HCT116 (cell line): ENCODE measurements around the gene MESD. TPM values are rescaled to one million over a fixed set of nuclear protein-coding genes. Genes with fewer than 3 reads are reported as not detected.

Source experiments
- ATAC-seq: fragments of 200-7000 bp; cut with Tn5 transposase; 2 replicates; pipeline ENCODE4 v1.9.1; 2020; ENCODE audit warnings: mild to moderate bottlenecking, moderate library complexity
- BruUV-seq: library from RNA; stranded (reverse); fragments of 400-500 nt; replicated peaks from 2 replicates; lab custom pipeline; 2021; lab: Mats Ljungman, UMichigan
- CTCF ChIA-PET: fragments of 300-600 bp; sonication (Branson Sonifier 250); formaldehyde crosslinking; loops from one replicate; lab custom pipeline; 2021; ENCODE audit warnings: antibody characterized with exemption; lab: Charles Lee
- POLR2A ChIA-PET: fragments of 300-600, 350-600 bp; sonication (Branson Sonifier 250); formaldehyde crosslinking; loops from one replicate; lab custom pipeline; 2021; ENCODE audit warnings: antibody characterized with exemption; lab: Charles Lee
- RAD21 ChIA-PET, 2 experiments: fragments of 300-600 bp; sonication (Branson Sonifier 250); formaldehyde crosslinking; loops; one replicate each; lab custom pipeline; 2023; ENCODE audit warnings: low total read pairs in 2 of 2; ENCODE audit not compliant: uncharacterized antibody in 2 of 2, unreplicated experiment in 2 of 2, low non-redundant PET in 1 of 2; lab: Charles Lee
- DNase-seq: peaks from one replicate; pipeline ENCODE4 v3.0.0-alpha.2; 2010; ENCODE audit warnings: low read depth, low spot score
- H2AFZ ChIP-seq: fragments of 200-600 bp; shearing (Covaris generic), sonication (generic); 2 replicates; pipeline ENCODE4 v1.6.1; 2017; ENCODE audit warnings: low read depth, mixed run types, mixed read lengths, antibody characterized with exemption, low read length; ENCODE audit not compliant: poor library complexity, severe bottlenecking
- H3K27ac ChIP-seq: 2 replicates; pipeline ENCODE4 v1.5.1; 2012; ENCODE audit warnings: low read depth, low read length
- H3K27me3 ChIP-seq: fragments of 200-600 bp; sonication (generic); 2 replicates; pipeline ENCODE4 v1.6.1; 2016; ENCODE audit warnings: mixed run types, low read length, mixed read lengths; ENCODE audit not compliant: insufficient read depth
- H3K36me3 ChIP-seq, 2 experiments: fragments of 200-500 bp in 1 of 2; fragments of 200-600 bp in 1 of 2; sonication (Bioruptor generic) in 1 of 2; sonication (generic) in 1 of 2; 2 replicates each; pipeline versions ENCODE4 v1.5.1 to v1.6.1; 2014 to 2016; ENCODE audit warnings: low read length in 2 of 2, inconsistent platforms in 1 of 2, mixed read lengths in 1 of 2, mixed run types in 1 of 2; ENCODE audit not compliant: insufficient read depth in 2 of 2, control insufficient read depth in 1 of 2
- H3K4me1 ChIP-seq, 2 experiments: fragments of 200-600 bp in 1 of 2; sonication (generic) in 1 of 2; 2 replicates each; pipeline versions ENCODE4 v1.5.1 to v1.6.1; 2012 to 2017; ENCODE audit warnings: low read length in 2 of 2, inconsistent platforms in 1 of 2, mild to moderate bottlenecking in 1 of 2, mixed read lengths in 1 of 2, mixed run types in 1 of 2, moderate library complexity in 1 of 2; ENCODE audit not compliant: insufficient read depth in 2 of 2, control insufficient read depth in 1 of 2
- H3K4me2 ChIP-seq: fragments of 200-600 bp; sonication (generic); 2 replicates; pipeline ENCODE4 v1.6.1; 2017; ENCODE audit warnings: mixed run types, low read length, mixed read lengths
- H3K4me3 ChIP-seq, 2 experiments: fragments of 200-600 bp in 1 of 2; sonication (generic) in 1 of 2; replicated peaks in 1 of 2; 2 replicates each; pipeline ENCODE4 v1.5.1; 2011 to 2016; ENCODE audit warnings: low read length in 2 of 2, control low read depth in 1 of 2, low read depth in 1 of 2, mild to moderate bottlenecking in 1 of 2, mixed read lengths in 1 of 2, mixed run types in 1 of 2
- H3K79me2 ChIP-seq: fragments of 200-600 bp; sonication (generic); 2 replicates; pipeline ENCODE4 v1.6.1; 2017; ENCODE audit warnings: mild to moderate bottlenecking, mixed run types, low read length, moderate library complexity, mixed read lengths; ENCODE audit not compliant: insufficient read depth
- H3K9ac ChIP-seq: fragments of 200-600 bp; sonication (generic); 2 replicates; pipeline ENCODE4 v1.6.1; 2016; ENCODE audit warnings: low read length, mixed read lengths
- H3K9me2 ChIP-seq: fragments of 200-600 bp; sonication (generic), shearing (Covaris generic); 2 replicates; pipeline ENCODE4 v1.6.1; 2017; ENCODE audit warnings: mixed run types, mild to moderate bottlenecking, moderate library complexity; ENCODE audit not compliant: insufficient read depth
- H3K9me3 ChIP-seq, 2 experiments: fragments of 200-500 bp in 1 of 2; fragments of 200-600 bp in 1 of 2; sonication (Bioruptor generic) in 1 of 2; sonication (generic) in 1 of 2; 2 replicates each; pipeline ENCODE4 v1.6.1; 2014 to 2017; ENCODE audit warnings: low read length in 2 of 2, mixed read lengths in 2 of 2, inconsistent platforms in 1 of 2, low read depth in 1 of 2, mild to moderate bottlenecking in 1 of 2, mixed run types in 1 of 2, moderate library complexity in 1 of 2; ENCODE audit not compliant: control insufficient read depth in 1 of 2, insufficient read depth in 1 of 2
- H4K20me1 ChIP-seq: fragments of 200-600 bp; sonication (generic), shearing (Covaris generic); 2 replicates; pipeline ENCODE4 v1.6.1; 2017; ENCODE audit warnings: mixed run types, mild to moderate bottlenecking, moderate library complexity; ENCODE audit not compliant: insufficient read depth
- ATF3 ChIP-seq: IDR thresholded peaks from 2 replicates; pipeline ENCODE4 v1.6.1; 2012
- CEBPB ChIP-seq: IDR thresholded peaks from 2 replicates; pipeline ENCODE4 v1.6.1; 2012; ENCODE audit warnings: low read depth
- CTCF ChIP-seq, 3 experiments: fragments of 200-600 bp in 1 of 3; sonication (generic) in 1 of 3; IDR thresholded peaks in 2 of 3; conservative IDR thresholded peaks in 1 of 3; 2 replicates each; pipeline ENCODE4 v1.5.1; 2012 to 2017; ENCODE audit warnings: low read depth in 2 of 3, low read length in 2 of 3, antibody characterized with exemption in 1 of 3, borderline replicate concordance in 1 of 3, control low read depth in 1 of 3, mild to moderate bottlenecking in 1 of 3, mixed read lengths in 1 of 3, mixed run types in 1 of 3, moderate library complexity in 1 of 3; ENCODE audit not compliant: insufficient read depth in 1 of 3
- ELF1 ChIP-seq: IDR thresholded peaks from 2 replicates; pipeline ENCODE4 v1.6.1; 2012; ENCODE audit warnings: low read depth, borderline replicate concordance
- JUND ChIP-seq: IDR thresholded peaks from 2 replicates; pipeline ENCODE4 v1.6.1; 2012
- MAX ChIP-seq: IDR thresholded peaks from 2 replicates; pipeline ENCODE4 v1.6.1; 2012
- SP1 ChIP-seq: IDR thresholded peaks from 2 replicates; pipeline ENCODE4 v1.6.1; 2012; ENCODE audit warnings: low read depth
- SRF ChIP-seq: IDR thresholded peaks from 2 replicates; pipeline ENCODE4 v1.6.1; 2012; ENCODE audit warnings: low read depth
- ZNF274 ChIP-seq: fragments of 200-500 bp; sonication (Bioruptor generic); IDR thresholded peaks from 2 replicates; pipeline ENCODE4 v1.6.1; 2014; ENCODE audit warnings: mild to moderate bottlenecking, low read depth, low read length, inconsistent platforms
- intact Hi-C: fragments of 100-400 bp; cut with micrococcal nuclease; formaldehyde crosslinking; loops from 2 replicates; pipeline ENCODE4 v1.10.0; 2022
- total RNA-seq: library from RNA; stranded (reverse); gene quantifications from one replicate; pipeline ENCODE4 v1.2.1, GENCODE V29; 2021; ENCODE audit not compliant: unreplicated experiment

MESD gene
- total RNA-seq, 1 experiment from 2014 or later, result 22.5 TPM

GRCh38 chr15:80913541-80913940, 76.1 kb downstream of the MESD start:
- Histone ChIP-seq H3K9me3 (peaks cover 5 to 6% of the 10 kb centered on the region in 2 experiments; a peak in 3 of 4 replicates), H3K36me3 (no peaks in the 10 kb centered on the region; a peak in 1 of 4 replicates), H4K20me1 (no peaks in the 10 kb centered on the region), H3K27ac (no peak overlapping the region), H2AFZ (no peak overlapping the region), H3K79me2 (no peaks in the 10 kb centered on the region), H3K4me1 (peaks cover 0 to 3% of the 10 kb centered on the region in 2 experiments; a peak in 2 of 4 replicates), H3K9ac (no peak overlapping the region), H3K27me3 (no peaks in the 10 kb centered on the region), H3K4me2 (no peak overlapping the region), H3K9me2 (no peaks in the 10 kb centered on the region), H3K4me3 (no peak overlapping the region)
- BruUV-seq, result no TSS peak
- TF ChIP-seq SRF (no peak), ZNF274 (no peak), JUND (no peak), CTCF (IDR thresholded peaks at IDR 0.05 in 2 of 3, conservative IDR thresholded peaks at IDR 0.05 in 1 of 3; ENCODE audit: borderline replicate concordance in 1 of 3, insufficient read depth in 1 of 3, low read depth in 2 of 3, low read length in 2 of 3) (no peak), MAX (no peak), CEBPB (no peak), ATF3 (no peak), SP1 (no peak), ELF1 (no peak)
- RAD21 ChIA-PET, result no interaction called here
- intact Hi-C loops, result no loop called here
- no peak for ATAC-seq
- DNase-seq, result no peak
- CTCF ChIA-PET, result no interaction called here
- POLR2A ChIA-PET, result no interaction called here
